ENCODE data around the gene CKB.

DNA sequence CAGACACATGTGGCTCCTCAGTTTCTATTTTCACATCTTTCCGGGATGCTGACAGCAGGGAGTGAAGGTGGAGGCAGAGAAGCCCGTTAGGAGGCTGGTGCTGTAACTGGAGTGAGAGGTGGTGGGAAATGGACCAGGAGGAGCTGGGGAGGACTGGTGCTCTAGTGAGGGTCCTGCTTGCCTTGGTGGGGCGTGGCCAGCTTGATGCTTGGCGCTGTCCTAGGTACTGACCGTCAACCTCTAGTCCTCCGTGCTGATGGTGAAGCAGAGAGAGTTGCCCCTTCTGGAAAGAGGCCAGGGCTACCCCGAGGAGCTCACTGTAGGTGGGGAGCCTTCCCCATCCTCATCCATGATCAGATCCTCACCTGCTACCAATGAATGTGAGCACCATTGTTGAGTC is 7.8 kb upstream of the CKB start:
- TF ChIP-seq CTCF (IDR thresholded peaks at IDR 0.05) (no peak), POLR2A (IDR thresholded peaks at IDR 0.05) (no peak)
